ENCODE results near the gene HMGN5. TPM values are rescaled to one million over a fixed set of nuclear protein-coding genes. Genes with fewer than 3 reads are reported as not detected.

Gene HMGN5
- total RNA-seq, 1 experiment from 2014 or later: 1.9 TPM

GRCh38 chrX:81110286-81110685 lies 91.4 kb downstream of the HMGN5 start:
- Mint-ChIP-seq H3K9me3 (ENCODE audit: unreplicated experiment) (no peaks in the 10 kb centered on the region), H3K4me3 (ENCODE audit: unreplicated experiment) (no peak overlapping the region), H3K4me1 (ENCODE audit: low read depth, unreplicated experiment) (no peaks in the 10 kb centered on the region), H3K27me3 (ENCODE audit: insufficient read depth, unreplicated experiment) (peaks cover 3% of the 10 kb centered on the region), H3K36me3 (ENCODE audit: insufficient read depth, unreplicated experiment) (no peaks in the 10 kb centered on the region), H3K27ac (ENCODE audit: unreplicated experiment) (no peak overlapping the region)
- no peak for DNase-seq
- TF ChIP-seq CTCF (IDR thresholded peaks at IDR 0.05; ENCODE audit: insufficient read depth in 1 of 2, low read depth in 1 of 2, low read length in 1 of 2, severe bottlenecking in 1 of 2, unreplicated experiment in 1 of 2): no peak
- H3K4me1 ChIP-seq: no peaks in the 10 kb centered on the region
- H3K36me3 ChIP-seq (ENCODE audit: control insufficient read depth, insufficient read depth, low read length): no peaks in the 10 kb centered on the region
- ChIA-PET POLR2A (no interaction called here), CTCF (no interaction called here)
- H3K27me3 ChIP-seq (replicated peaks; ENCODE audit: control insufficient read depth, insufficient read depth, low read length): no peaks in the 10 kb centered on the region
- intact Hi-C loops (cut with micrococcal nuclease; ENCODE audit: unreplicated experiment): no loop called here
- H3K9me3 ChIP-seq: no peaks in the 10 kb centered on the region
- H3K4me3 ChIP-seq (ENCODE audit: low read depth, low read length): no peak overlapping the region
- BruUV-seq (replicated peaks): no TSS peak

GRCh38 chrX:81082649-81083048 lies 119.1 kb downstream of the HMGN5 start:
- H3K27me3 Mint-ChIP-seq (ENCODE audit: insufficient read depth, unreplicated experiment): no peaks in the 10 kb centered on the region
- TF ChIP-seq CTCF (IDR thresholded peaks at IDR 0.05; ENCODE audit: insufficient read depth in 1 of 2, low read depth in 1 of 2, low read length in 1 of 2, severe bottlenecking in 1 of 2, unreplicated experiment in 1 of 2): no peak
- no peak for DNase-seq
- POLR2A ChIA-PET: no interaction called here
- no TSS peak for BruUV-seq (replicated peaks)
- CTCF ChIA-PET: no interaction called here
- Histone ChIP-seq H3K36me3 (ENCODE audit: control insufficient read depth, insufficient read depth, low read length) (no peaks in the 10 kb centered on the region), H3K9me3 (no peaks in the 10 kb centered on the region), H3K27me3 (replicated peaks; ENCODE audit: control insufficient read depth, insufficient read depth, low read length) (no peaks in the 10 kb centered on the region), H3K4me3 (ENCODE audit: low read depth, low read length) (no peak overlapping the region), H3K4me1 (no peaks in the 10 kb centered on the region)
- intact Hi-C loops (cut with micrococcal nuclease; ENCODE audit: unreplicated experiment): no loop called here
- H3K36me3 Mint-ChIP-seq (ENCODE audit: insufficient read depth, unreplicated experiment): no peaks in the 10 kb centered on the region
- no peak overlapping the region for H3K4me3 Mint-ChIP-seq (ENCODE audit: unreplicated experiment)
- no peaks in the 10 kb centered on the region for H3K4me1 Mint-ChIP-seq (ENCODE audit: low read depth, unreplicated experiment)
- H3K9me3 Mint-ChIP-seq (ENCODE audit: unreplicated experiment): no peaks in the 10 kb centered on the region
- no peak overlapping the region for H3K27ac Mint-ChIP-seq (ENCODE audit: unreplicated experiment)

Other genes with a start within 250 kb of the HMGN5 start
- gene SH3BGRL, start 189 bp upstream of the HMGN5 start, total RNA-seq (2022): 24.6 and 32.1 TPM in 2 replicates

Measured in Caco-2 (cell line).